HS-5 (cell line): Measurements from ENCODE around the gene SEMA3F.

Source experiments
- DNase-seq: peaks from one replicate; pipeline ENCODE4 v3.0.0-alpha.2; 2012; ENCODE audit warnings: low read depth

SEMA3F gene

GRCh38 chr3:50155891-50156290 lies 767 bp downstream of the SEMA3F start:
- DNase-seq: no peak

GRCh38 chr3:50156549-50157493 lies 1.7 kb downstream of the SEMA3F start:
- no peak for DNase-seq

- no peak for DNase-seq
These were observed 2.9 kb downstream of the SEMA3F start for GRCh38 chr3:50157827-50158529.

- DNase-seq: no peak
These were observed 3.5 kb downstream of the SEMA3F start for GRCh38 chr3:50158530-50159146.

- DNase-seq: no peak
These were observed 5.4 kb downstream of the SEMA3F start for GRCh38 chr3:50160561-50160983.

GRCh38 chr3:50161320-50161719 lies 6.2 kb downstream of the SEMA3F start:
- no peak for DNase-seq

- DNase-seq: no peak
These were observed 7.1 kb downstream of the SEMA3F start for GRCh38 chr3:50162034-50162883.

GRCh38 chr3:50163572-50164455 lies 8.7 kb downstream of the SEMA3F start:
- DNase-seq: peak; percentile 85

- DNase-seq: no peak
These were observed 9.4 kb downstream of the SEMA3F start for GRCh38 chr3:50164481-50164880.

- DNase-seq: no peak
These were observed 10.1 kb downstream of the SEMA3F start for GRCh38 chr3:50164984-50165909.

- no peak for DNase-seq
These were observed 10.9 kb downstream of the SEMA3F start for GRCh38 chr3:50165910-50166538.

GRCh38 chr3:50166620-50167019 lies 11.5 kb downstream of the SEMA3F start:
- DNase-seq: no peak

GRCh38 chr3:50167069-50167840 lies 12.1 kb downstream of the SEMA3F start:
- no peak for DNase-seq

GRCh38 chr3:50167841-50168209 lies 12.7 kb downstream of the SEMA3F start:
- no peak for DNase-seq

- no peak for DNase-seq
These were observed 13.3 kb downstream of the SEMA3F start for GRCh38 chr3:50168388-50168787.

- no peak for DNase-seq
These were observed 13.7 kb downstream of the SEMA3F start for GRCh38 chr3:50168791-50169190.

GRCh38 chr3:50169232-50169832 lies 14.2 kb downstream of the SEMA3F start:
- DNase-seq: no peak

- no peak for DNase-seq
These were observed 14.7 kb downstream of the SEMA3F start for GRCh38 chr3:50169858-50170257.
